Astrocyte (in vitro differentiated cells and primary cell): ENCODE measurements around the gene RFLNA.

Experiments
- EZH2 ChIP-seq: IDR thresholded peaks from 2 replicates; pipeline ENCODE4 v1.6.1; 2012; ENCODE audit warnings: mild to moderate bottlenecking, low read length, inconsistent platforms; ENCODE audit not compliant: insufficient read depth
- TF ChIP-seq, protein P1 (sequence below): IDR thresholded peaks from 2 replicates; pipeline ENCODE4 v1.5.1; 2011; ENCODE audit warnings: low read depth, mild to moderate bottlenecking, inconsistent platforms, low read length, moderate library complexity; ENCODE audit not compliant: insufficient read depth

GRCh38 chr12:124361074-124361970 is 66.4 kb downstream of the RFLNA start:
- TF ChIP-seq, protein P1, sequence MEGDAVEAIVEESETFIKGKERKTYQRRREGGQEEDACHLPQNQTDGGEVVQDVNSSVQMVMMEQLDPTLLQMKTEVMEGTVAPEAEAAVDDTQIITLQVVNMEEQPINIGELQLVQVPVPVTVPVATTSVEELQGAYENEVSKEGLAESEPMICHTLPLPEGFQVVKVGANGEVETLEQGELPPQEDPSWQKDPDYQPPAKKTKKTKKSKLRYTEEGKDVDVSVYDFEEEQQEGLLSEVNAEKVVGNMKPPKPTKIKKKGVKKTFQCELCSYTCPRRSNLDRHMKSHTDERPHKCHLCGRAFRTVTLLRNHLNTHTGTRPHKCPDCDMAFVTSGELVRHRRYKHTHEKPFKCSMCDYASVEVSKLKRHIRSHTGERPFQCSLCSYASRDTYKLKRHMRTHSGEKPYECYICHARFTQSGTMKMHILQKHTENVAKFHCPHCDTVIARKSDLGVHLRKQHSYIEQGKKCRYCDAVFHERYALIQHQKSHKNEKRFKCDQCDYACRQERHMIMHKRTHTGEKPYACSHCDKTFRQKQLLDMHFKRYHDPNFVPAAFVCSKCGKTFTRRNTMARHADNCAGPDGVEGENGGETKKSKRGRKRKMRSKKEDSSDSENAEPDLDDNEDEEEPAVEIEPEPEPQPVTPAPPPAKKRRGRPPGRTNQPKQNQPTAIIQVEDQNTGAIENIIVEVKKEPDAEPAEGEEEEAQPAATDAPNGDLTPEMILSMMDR, result no peak
- no peak for TF ChIP-seq EZH2
